Small intestine (tissue), 7 donors: ENCODE measurements around the gene GNAL. TPM values are rescaled to one million over a fixed set of nuclear protein-coding genes. Genes with fewer than 3 reads are reported as not detected.
"Not testable (repeated sequence)": the region's sequence is repeated elsewhere in the genome, so short reads cannot be mapped to it uniquely, and the experiment has no call there.

Experiments used
- DNase-seq, 2 donors: peaks; one replicate each; pipeline versions ENCODE4 v3.0.0 to v3.0.0-alpha.2; 2013
- FAIRE-seq: peaks from 2 replicates; lab custom pipeline; 2012; peaks lifted over from hg19 to GRCh38; lab: Jason Lieb, UNC
- H3K27ac ChIP-seq, 3 donors: one replicate each; pipeline ENCODE4 v1.5.1; 2013; ENCODE audit warnings: low read length in 2 of 3, mild to moderate bottlenecking in 2 of 3, control low read depth in 1 of 3, inconsistent platforms in 1 of 3, low read depth in 1 of 3, moderate library complexity in 1 of 3
- H3K27me3 ChIP-seq, 3 donors: one replicate each; pipeline ENCODE4 v1.6.1; 2013; ENCODE audit warnings: low read length in 3 of 3, inconsistent platforms in 1 of 3; ENCODE audit not compliant: control insufficient read depth in 3 of 3, insufficient read depth in 3 of 3
- H3K36me3 ChIP-seq, 3 donors: one replicate each; pipeline ENCODE4 v1.6.1; 2013; ENCODE audit warnings: low read length in 3 of 3, inconsistent platforms in 1 of 3, low read depth in 1 of 3, mild to moderate bottlenecking in 1 of 3, moderate library complexity in 1 of 3; ENCODE audit not compliant: control insufficient read depth in 3 of 3, insufficient read depth in 2 of 3
- H3K4me1 ChIP-seq, 3 donors: one replicate each; pipeline ENCODE4 v1.6.1; 2013; ENCODE audit warnings: low read length in 2 of 3, inconsistent platforms in 1 of 3, low read depth in 1 of 3, mild to moderate bottlenecking in 1 of 3, moderate library complexity in 1 of 3; ENCODE audit not compliant: control insufficient read depth in 3 of 3, insufficient read depth in 2 of 3
- H3K4me3 ChIP-seq, 3 donors: one replicate each; pipeline ENCODE4 v1.5.1; 2013; ENCODE audit warnings: low read length in 3 of 3, control low read depth in 1 of 3, inconsistent platforms in 1 of 3, low read depth in 1 of 3, mild to moderate bottlenecking in 1 of 3, moderate library complexity in 1 of 3
- H3K9me3 ChIP-seq, 2 donors: one replicate each; pipeline ENCODE4 v1.6.1; 2013; ENCODE audit warnings: low read depth in 1 of 2, low read length in 1 of 2; ENCODE audit not compliant: control insufficient read depth in 2 of 2, insufficient read depth in 1 of 2
- WGBS, 3 donors: extraction: QIAGEN DNeasy Blood & Tissue Kit; methylation state at CpG; one replicate each; pipeline ENCODE4 v1.1.7; 2013; 5-methylcytosine and 5-hydroxymethylcytosine counted together
- polyA plus RNA-seq, 4 donors: library from polyadenylated mRNA; stranded (reverse) in 3 of 4; unstranded in 1 of 4; fragments of 200-250 nt in 3 of 4; fragments of 120-200 nt in 1 of 4; gene quantifications; one replicate each; pipeline versions ENCODE4 v1.2.1 to v1.2.3, GENCODE V29; 2013
- donor health status: healthy with polysubstance abuse.
- donor health status: control.
- donor health status: control.
- donor health status: Bipolar disorder and iron deficiency.
- donor health status: healthy.

GNAL gene
- polyA plus RNA-seq, 4 donors: 0.45 to 6.4 (median 1.4) TPM

DNA sequence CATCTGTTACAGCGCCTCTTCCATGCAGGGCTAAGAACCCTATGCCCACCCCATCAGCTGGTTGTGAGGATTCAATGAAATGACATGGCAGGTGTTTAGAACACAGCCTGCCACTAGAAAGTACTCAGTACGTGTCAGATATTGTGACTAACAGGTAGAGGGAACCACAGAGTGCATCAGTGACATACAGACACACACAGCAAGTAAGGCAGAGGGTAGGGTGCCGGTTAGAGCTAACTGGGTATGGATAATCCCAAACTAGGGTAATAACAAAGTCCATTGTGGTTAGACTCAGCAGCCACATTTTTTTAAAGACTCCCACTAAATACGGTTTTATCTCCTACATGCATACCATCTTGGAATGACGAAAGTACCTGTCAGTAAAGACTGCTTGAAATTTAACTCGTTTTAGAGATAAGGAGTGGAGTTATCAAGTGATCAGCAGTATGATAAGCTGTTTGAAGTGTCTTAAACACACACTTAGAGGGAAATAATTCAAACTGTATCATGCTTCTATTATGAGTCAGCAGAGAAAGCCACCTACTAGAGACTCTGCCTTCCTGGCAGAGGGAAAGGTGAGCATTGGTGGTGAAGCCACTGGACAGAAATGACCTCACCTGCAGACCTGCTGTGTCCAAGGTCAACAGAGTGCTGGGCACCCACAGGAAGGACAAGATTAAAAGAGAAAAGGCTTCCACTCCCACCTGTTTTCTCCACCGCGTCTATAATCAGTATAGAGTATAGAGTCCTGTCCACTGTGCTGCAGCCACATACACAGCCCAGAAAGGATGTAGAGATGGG is 198.5 kb downstream of the GNAL start:
- FAIRE-seq (no peak), DNase-seq (peak in 1 of 2 donors; percentile 50)
- no peaks in the 10 kb centered on the region for H3K27me3 ChIP-seq
- H3K36me3 ChIP-seq: peaks cover 3 to 36% (median 6%) of the 10 kb centered on the region in 3 donors
- 65 to 73% (median 69%) methylated on average over 8 of the region's 8 CpGs for WGBS, 3 donors
- H3K27ac ChIP-seq: peak overlapping the region in 1 of 3 donors; percentile 18
- no peaks in the 10 kb centered on the region for H3K9me3 ChIP-seq
- peaks cover 0 to 7% (median 0%) of the 10 kb centered on the region in 3 donors for H3K4me1 ChIP-seq
- no peak overlapping the region for H3K4me3 ChIP-seq

DNA sequence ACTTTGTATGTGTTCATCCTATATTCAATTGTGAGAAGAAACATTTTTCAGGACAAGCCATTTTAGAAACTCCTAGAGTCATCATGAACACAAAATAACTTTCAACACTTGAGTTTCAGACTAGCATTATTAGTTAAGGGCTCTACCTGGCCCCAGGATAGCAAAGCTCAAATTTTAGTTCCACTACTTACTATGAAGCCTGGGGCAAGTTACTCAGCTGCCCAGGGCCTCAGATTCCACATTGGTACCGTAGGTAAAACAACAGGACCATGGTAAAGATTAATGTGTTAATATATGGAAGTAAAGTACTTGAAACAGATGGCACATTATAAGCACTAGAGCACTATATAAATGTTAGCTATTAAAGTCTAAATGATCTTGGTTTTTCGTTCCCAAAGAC is 199.7 kb downstream of the GNAL start:
- H3K27me3 ChIP-seq: no peaks in the 10 kb centered on the region
- 91 to 93% (median 93%) methylated on average over 2 of the region's 2 CpGs for WGBS, 3 donors
- FAIRE-seq: no peak
- peaks cover 3 to 38% (median 9%) of the 10 kb centered on the region in 3 donors for H3K36me3 ChIP-seq
- H3K4me1 ChIP-seq: peaks cover 0 to 7% (median 0%) of the 10 kb centered on the region in 3 donors
- no peak overlapping the region for H3K27ac ChIP-seq
- no peak overlapping the region for H3K4me3 ChIP-seq
- DNase-seq: no peak
- no peaks in the 10 kb centered on the region for H3K9me3 ChIP-seq

DNA sequence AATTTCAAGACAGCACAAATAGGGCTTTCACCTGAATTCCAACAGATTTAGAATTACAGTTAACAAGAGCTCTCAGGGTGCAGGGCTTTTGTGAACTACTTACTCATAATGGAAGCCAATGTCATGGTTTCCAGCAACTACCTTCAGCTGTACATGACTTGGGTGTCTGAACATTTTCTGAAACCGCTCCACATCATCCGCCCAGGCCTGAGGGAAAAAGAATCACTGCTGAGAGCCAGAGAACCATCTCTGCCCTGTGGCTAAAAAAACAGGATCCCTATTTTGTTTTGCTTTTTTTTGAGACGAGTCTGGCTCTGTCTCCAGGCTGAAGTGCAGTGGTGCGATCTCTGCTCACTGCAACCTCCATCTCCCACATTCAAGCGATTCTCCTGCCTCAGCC is 200.2 kb downstream of the GNAL start:
- no peak for DNase-seq
- no peaks in the 10 kb centered on the region for H3K9me3 ChIP-seq
- peaks cover 0 to 7% (median 0%) of the 10 kb centered on the region in 3 donors for H3K4me1 ChIP-seq
- H3K27ac ChIP-seq: no peak overlapping the region
- H3K27me3 ChIP-seq: no peaks in the 10 kb centered on the region
- WGBS, 3 donors: 97% methylated on average over 5 of the region's 5 CpGs
- H3K36me3 ChIP-seq: peaks cover 3 to 35% (median 11%) of the 10 kb centered on the region in 3 donors
- FAIRE-seq: no peak
- no peak overlapping the region for H3K4me3 ChIP-seq

DNA sequence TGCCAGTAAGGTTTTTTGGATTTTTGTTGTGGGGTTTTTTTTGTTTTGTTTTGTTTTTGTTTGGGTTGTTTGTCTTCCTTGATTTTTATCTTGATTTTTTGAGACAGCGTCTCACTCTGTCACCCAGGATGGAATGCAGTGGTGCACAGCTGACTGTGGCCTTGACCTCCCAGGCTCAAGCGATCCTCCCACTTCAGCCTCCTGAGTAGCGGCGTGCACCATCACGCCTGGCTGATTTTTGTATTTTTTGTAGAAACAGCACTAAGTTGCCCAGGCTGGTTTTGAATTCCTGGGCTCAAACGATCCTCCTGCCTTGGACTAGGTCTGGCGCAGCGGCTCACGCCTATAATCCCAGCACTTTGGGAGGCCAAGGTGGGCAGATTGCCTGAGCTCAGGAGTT is 202.7 kb downstream of the GNAL start:
- H3K4me3 ChIP-seq: no peak overlapping the region
- 94 to 95% (median 95%) methylated on average over 9 of the region's 9 CpGs for WGBS, 3 donors
- no peaks in the 10 kb centered on the region for H3K27me3 ChIP-seq
- peaks cover 6 to 37% (median 11%) of the 10 kb centered on the region in 3 donors for H3K36me3 ChIP-seq
- H3K27ac ChIP-seq: no peak overlapping the region
- H3K9me3 ChIP-seq: no peaks in the 10 kb centered on the region
- DNase-seq (no peak), FAIRE-seq (no peak)
- H3K4me1 ChIP-seq: peaks cover 0 to 4% (median 0%) of the 10 kb centered on the region in 3 donors

DNA sequence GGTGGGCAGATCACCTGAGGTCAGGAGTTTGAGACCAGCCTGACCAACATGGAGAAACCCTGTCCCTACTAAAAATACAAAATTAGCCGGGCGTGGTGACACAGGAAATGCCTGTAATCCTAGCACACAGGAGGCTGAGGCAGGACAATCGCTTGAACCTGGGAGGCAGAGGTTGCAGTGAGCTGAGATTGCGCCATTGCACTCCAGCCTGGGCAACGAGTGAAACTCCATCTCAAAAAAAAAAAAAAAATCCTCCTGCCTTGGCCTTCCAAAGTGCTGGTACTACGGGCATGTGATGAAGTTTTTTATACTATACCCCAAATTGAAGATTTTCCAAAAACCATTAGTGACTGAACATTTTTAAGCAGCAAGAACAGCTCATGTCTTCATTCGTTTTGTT is 203.4 kb downstream of the GNAL start:
- not testable (repeated sequence) for DNase-seq, H3K27me3 ChIP-seq, H3K4me3 ChIP-seq, H3K9me3 ChIP-seq, H3K27ac ChIP-seq, H3K4me1 ChIP-seq, FAIRE-seq
- peaks cover 6 to 37% (median 11%) of the 10 kb centered on the region in 3 donors for H3K36me3 ChIP-seq
- WGBS, 3 donors: 87 to 90% (median 90%) methylated on average over 7 of the region's 7 CpGs

DNA sequence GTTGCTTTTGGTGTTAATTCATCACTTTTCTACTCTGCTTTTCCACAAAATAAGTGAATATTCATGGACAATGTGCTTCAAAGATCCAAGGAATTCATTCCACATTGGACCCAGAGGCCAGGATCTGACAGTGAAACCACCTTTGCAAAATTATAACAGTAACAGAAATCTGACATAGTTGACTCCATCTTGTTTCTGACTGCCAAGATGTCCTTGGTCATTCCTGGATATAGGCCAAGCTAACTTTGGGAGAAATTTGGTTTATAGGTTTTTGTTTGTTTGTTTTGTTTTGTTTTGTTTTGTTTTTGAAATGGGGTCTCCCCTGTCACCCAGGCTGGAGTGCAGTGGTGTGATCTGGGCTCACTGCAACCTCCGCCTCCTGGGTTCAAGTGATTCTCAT is 208.7 kb downstream of the GNAL start:
- H3K4me3 ChIP-seq: no peak overlapping the region
- H3K9me3 ChIP-seq: no peaks in the 10 kb centered on the region
- H3K27me3 ChIP-seq: no peaks in the 10 kb centered on the region
- DNase-seq (no peak), FAIRE-seq (no peak)
- H3K27ac ChIP-seq: no peak overlapping the region
- H3K4me1 ChIP-seq: no peaks in the 10 kb centered on the region
- H3K36me3 ChIP-seq: peaks cover 3 to 34% (median 10%) of the 10 kb centered on the region in 3 donors
- WGBS, 3 donors: 93 to 100% (median 100%) methylated on average over 1 of the region's 1 CpG

DNA sequence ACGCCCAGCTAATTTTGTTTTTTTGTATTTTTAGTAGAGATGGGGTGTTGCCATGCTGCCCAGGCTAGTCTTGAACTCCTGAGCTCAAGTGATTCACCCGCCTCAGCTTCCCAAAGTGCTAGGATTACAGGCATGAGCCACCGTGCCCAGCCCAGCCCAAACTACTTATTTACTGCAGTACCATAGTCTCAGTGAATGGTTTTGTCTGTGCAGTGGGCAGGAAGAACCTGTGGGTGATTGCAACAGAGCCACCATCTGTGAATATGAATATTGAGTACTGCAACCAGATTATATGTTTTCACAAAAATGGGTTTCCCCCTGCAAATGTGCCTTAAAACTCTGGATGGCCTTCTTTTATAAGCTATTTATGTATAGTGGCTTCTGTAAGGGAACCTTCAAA is 210.0 kb downstream of the GNAL start:
- WGBS, 3 donors: 92 to 95% (median 95%) methylated on average over 3 of the region's 3 CpGs
- peaks cover 3 to 34% (median 6%) of the 10 kb centered on the region in 3 donors for H3K36me3 ChIP-seq
- no peaks in the 10 kb centered on the region for H3K27me3 ChIP-seq
- DNase-seq: no peak
- H3K27ac ChIP-seq: no peak overlapping the region
- FAIRE-seq: no peak
- no peak overlapping the region for H3K4me3 ChIP-seq
- H3K9me3 ChIP-seq: no peaks in the 10 kb centered on the region
- H3K4me1 ChIP-seq: no peaks in the 10 kb centered on the region

DNA sequence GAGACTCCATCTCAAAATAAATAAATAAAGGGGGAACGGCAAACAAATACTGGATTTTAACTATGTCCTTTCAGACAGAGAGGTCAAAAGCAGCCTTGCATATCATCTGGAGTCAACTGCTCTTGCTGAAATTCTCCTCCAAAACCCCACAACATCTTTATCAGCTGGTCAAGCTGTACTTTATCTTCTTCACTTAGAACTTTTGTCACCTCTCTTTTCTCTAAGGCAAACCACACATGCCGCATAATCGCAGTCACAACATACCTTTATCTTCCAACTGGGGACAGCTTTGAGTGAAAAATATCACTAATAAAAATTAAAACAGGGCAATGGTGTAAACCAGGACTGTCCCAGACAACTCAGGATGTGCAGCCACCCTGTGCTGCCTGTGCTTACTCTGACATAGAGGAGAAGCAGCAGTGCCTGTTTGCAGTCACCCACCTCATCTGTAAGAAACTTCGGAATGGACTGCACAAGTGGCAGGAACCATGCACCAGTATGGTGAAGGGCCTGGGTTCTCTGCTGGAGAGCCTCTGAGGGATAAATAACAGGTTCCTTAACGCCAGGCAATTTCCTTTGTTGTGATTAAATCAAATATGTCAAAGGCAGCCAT is 212.9 kb downstream of the GNAL start:
- FAIRE-seq (no peak), DNase-seq (no peak)
- peaks cover 3 to 26% (median 3%) of the 10 kb centered on the region in 3 donors for H3K36me3 ChIP-seq
- H3K4me1 ChIP-seq: peaks cover 0 to 2% (median 2%) of the 10 kb centered on the region in 3 donors
- H3K9me3 ChIP-seq: no peaks in the 10 kb centered on the region
- WGBS, 3 donors: 85 to 90% (median 89%) methylated on average over 5 of the region's 5 CpGs
- H3K27me3 ChIP-seq: no peaks in the 10 kb centered on the region
- H3K4me3 ChIP-seq: no peak overlapping the region
- no peak overlapping the region for H3K27ac ChIP-seq
